Activated naive CD4-positive, alpha-beta T cell treated with anti-CD3 and anti-CD28 coated beads, Interleukin-2, amount 50 U/mL, for 72 hours (primary cell): ENCODE data around the gene HBEGF. TPM values are rescaled to one million over a fixed set of nuclear protein-coding genes. Genes with fewer than 3 reads are reported as not detected.

Experiments
- ATAC-seq, 2 donors: fragments of 150-1000 bp; cut with Tn5 transposase; 2 replicates each; pipeline ENCODE4 v1.10.0; 2021; ENCODE audit warnings: mild to moderate bottlenecking in 2 of 2, moderate library complexity in 2 of 2
- DNase-seq, 2 donors: peaks; one replicate each; pipeline ENCODE4 v3.0.0; 2021 to 2022; ENCODE audit warnings: low spot score in 2 of 2
- H3K27ac Mint-ChIP-seq, 2 donors: one replicate each; pipeline ENCODE4 v1.8.0; 2022; ENCODE audit warnings: mild to moderate bottlenecking in 2 of 2, mixed read lengths in 2 of 2
- H3K36me3 Mint-ChIP-seq, 2 donors: one replicate each; pipeline ENCODE4 v1.8.0; 2022; ENCODE audit warnings: mixed read lengths in 2 of 2
- H3K9me3 Mint-ChIP-seq, 2 donors: one replicate each; pipeline ENCODE4 v1.8.0; 2022; ENCODE audit warnings: mixed read lengths in 2 of 2
- total RNA-seq, 2 donors: library from RNA; stranded (reverse); gene quantifications; one replicate each; pipeline ENCODE4 v1.2.3, GENCODE V29; 2022

HBEGF gene, protein sequence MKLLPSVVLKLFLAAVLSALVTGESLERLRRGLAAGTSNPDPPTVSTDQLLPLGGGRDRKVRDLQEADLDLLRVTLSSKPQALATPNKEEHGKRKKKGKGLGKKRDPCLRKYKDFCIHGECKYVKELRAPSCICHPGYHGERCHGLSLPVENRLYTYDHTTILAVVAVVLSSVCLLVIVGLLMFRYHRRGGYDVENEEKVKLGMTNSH
- total RNA-seq = 10 to 100 TPM in 1 of 2 donors, 1 to 10 TPM in 1; 6.9 to 10.5 TPM

DNA sequence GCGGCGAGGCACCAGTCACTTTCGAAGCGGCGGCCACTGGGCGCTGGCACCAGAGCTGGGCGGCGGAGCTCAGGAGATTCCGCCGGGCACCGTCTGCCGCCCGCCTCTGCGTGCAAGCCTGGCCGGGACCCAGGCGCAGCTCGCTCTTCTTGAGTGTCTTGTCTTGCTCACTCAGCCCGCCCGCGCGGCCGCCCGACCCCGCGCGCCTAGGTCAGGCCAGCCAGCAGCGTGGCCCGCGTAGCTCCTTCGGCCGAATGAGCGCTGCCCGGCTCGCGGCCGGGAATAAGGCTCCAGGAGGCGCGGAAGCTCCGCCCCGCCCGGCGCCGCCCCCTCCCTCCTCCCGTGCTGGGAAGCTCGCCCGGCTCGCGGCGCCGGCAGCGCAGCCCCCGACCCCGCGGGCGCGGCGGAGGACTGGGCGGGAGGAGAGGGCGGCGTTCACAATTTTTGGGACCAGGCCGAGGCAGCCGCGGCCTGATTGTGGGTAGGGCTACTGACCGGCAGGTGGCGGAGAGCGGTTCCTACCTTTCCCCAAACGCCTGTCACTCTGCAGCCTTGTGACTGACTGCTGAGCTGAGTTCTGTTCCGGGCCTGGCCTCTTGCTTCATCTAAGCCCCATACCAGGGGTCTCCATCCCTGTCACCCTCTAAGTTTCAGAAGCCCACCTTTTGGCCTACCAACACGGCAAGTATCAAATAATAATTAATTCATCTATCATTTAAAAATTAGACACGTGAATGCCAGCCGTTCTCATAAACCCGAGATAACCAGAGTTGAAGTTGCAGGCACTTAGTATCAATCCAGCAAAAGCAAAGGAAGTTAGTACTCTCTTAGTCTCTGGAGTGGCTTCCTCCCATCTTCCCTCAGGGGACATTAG is at the start of gene HBEGF:
TSS of gene HBEGF (minus strand) at position 256 of the 874 bp plus-strand sequence. CDS start 275 bp downstream, outside the sequence.
- Mint-ChIP-seq H3K27ac (peak within 1 kb of the TSS in 1 of 2 donors; percentile 27), H3K9me3 (peaks cover 0 to 5% of the 10 kb centered on the region in 2 donors), H3K36me3 (peaks cover 12 to 30% of the 10 kb centered on the region in 2 donors)
- ATAC-seq (peak; percentile 67 to 71), DNase-seq (peak; percentile 51 to 71)

DNA sequence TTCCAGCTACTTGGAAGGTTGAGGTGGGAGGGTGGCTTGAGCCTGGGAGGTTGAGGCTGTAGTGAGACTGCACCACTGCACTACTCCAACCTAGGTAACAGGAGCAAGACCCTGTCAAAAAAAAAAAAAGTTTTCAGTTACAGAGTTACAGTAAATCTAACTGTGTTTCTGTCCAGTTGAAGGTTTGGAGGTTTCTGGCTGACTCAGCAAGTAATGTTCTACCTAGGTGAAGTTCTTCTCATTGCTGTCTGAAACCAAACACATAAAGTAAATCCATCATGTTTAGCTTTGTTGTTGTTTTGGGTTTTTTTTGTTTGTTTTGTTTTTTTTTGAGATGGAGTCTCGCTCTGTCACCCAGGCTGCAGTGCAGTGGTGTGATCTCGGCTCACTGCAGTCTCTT is 47.3 kb upstream of the HBEGF start:
- H3K27ac Mint-ChIP-seq = no peak overlapping the region
- no peaks in the 10 kb centered on the region for H3K36me3 Mint-ChIP-seq
- ATAC-seq (no peak), DNase-seq (no peak)
- H3K9me3 Mint-ChIP-seq = no peaks in the 10 kb centered on the region

DNA sequence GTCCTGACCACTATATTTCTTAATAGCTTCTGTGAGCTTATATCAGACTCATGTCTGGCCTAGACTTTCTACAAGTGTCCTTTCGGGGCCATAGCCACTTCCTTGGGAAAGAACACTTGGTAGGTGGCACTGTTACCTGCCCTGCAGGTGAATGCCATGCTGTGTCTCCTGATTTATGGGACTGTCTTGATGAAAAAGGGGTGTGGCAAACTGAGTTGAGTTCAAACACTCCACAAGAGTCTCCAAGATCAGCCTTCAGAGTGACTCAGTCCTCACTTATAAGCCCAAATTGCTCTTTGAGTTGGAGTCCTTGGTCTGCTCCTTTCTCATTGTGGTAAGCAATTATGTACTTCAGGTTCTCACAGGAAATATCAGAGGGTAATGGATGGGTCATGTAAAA is 45.3 kb upstream of the HBEGF start:
- no peak for ATAC-seq
- no peaks in the 10 kb centered on the region for H3K36me3 Mint-ChIP-seq
- no peak overlapping the region for H3K27ac Mint-ChIP-seq
- H3K9me3 Mint-ChIP-seq = no peaks in the 10 kb centered on the region
- DNase-seq = no peak

DNA sequence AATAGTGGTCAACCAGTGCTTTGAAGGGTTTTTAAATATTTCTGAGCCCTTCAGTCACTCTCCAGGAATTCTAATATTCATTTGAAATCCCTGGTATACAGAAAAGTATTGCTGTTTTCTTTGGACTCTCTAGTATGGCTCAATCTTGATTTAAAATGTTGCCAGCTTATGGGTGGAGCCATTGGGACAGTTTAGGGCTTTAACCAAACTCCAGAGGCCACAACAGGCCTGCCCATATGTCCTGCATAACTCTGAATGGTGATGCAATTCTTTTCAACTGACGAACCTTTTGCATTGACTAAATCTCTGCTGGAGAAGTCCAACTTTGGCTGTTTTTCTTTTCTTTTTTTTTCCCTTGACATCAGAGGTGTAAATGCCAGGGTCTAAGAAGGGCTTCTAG is 44.9 kb upstream of the HBEGF start:
- H3K36me3 Mint-ChIP-seq = no peaks in the 10 kb centered on the region
- no peak for ATAC-seq
- no peak overlapping the region for H3K27ac Mint-ChIP-seq
- H3K9me3 Mint-ChIP-seq = no peaks in the 10 kb centered on the region
- no peak for DNase-seq

DNA sequence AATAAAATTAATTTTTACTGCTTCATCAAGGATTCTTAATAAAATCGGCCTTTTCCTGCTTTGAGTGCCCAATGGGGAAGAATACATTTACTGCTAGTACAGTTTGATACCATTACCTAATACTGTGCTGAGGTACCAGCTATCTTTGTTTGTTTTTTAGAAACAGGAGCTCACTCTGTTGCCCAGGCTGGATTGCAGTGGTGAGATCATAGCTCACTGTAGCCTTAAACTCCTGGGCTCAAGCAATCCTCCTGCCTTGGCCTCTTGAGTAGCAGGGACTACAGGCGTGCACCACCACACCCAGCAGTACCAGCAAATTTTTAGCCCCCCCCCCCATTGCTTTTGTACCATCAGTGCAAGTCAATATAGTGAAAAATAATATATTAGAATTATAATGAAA is 41.6 kb upstream of the HBEGF start:
- Mint-ChIP-seq H3K36me3 (no peaks in the 10 kb centered on the region), H3K27ac (no peak overlapping the region), H3K9me3 (no peaks in the 10 kb centered on the region)
- no peak for DNase-seq
- ATAC-seq = no peak

DNA sequence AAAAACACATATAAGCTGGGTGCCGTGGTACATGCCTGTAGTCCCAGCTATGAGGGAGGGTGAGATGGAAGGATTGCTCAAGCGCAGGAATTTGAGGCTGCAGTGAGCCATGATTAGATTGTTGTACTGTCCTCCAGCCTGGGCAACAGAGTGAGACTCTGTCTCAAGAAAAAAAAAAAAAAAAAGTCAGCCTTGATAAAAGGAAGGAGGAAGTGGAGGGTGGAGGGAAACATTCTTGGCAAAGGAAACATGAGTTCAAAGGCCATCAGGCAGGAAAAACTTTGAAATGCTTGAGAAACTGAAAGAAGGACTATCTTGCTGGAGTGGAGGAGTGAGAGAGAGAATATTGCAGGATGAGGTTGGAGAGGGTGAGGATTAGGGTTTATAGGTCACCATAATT is 36.9 kb upstream of the HBEGF start:
- DNase-seq (no peak), ATAC-seq (no peak)
- Mint-ChIP-seq H3K36me3 (no peaks in the 10 kb centered on the region), H3K27ac (peak overlapping the region in 1 of 2 donors; percentile 4), H3K9me3 (no peaks in the 10 kb centered on the region)

DNA sequence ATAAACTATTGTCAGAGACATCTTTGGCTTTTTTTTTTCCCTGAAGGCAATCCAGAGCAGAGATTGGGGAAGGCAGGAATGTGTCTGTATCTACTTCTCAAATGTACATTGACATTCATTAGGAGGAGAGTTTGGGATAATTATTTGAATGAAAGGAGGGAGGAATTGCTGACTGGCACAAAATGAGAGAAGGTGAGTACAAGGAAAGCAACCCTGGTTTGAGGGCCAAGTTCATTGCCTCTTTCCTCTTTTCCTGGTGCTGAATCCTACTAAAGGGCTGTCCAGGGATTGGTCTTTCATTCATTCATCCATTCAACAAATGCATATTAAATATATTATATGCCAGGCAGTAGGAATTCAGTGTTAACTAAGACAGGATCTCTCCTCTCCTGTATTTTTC is 36.5 kb upstream of the HBEGF start:
- Mint-ChIP-seq H3K36me3 (no peaks in the 10 kb centered on the region), H3K9me3 (no peaks in the 10 kb centered on the region), H3K27ac (no peak overlapping the region)
- ATAC-seq (no peak), DNase-seq (no peak)

DNA sequence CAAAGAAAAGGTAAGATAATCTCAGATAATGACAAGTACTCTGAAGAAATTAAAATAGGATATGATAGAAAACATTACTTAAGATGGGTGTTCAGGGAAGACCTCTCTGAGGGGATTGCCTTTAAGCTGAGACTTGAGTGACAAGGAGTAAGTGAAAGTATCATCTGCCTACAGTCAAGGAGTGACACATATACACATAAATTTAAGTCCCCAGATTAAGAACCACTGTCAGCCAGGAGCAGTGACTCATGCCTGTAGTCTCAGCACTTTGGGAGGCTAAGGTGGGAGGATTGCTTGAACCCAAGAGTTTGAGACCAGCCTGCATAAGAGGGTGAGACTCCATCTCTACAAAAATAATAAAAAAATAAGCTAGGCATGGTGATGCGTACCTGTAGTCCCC is 35.6 kb upstream of the HBEGF start:
- Mint-ChIP-seq H3K36me3 (no peaks in the 10 kb centered on the region), H3K9me3 (no peaks in the 10 kb centered on the region), H3K27ac (peak overlapping the region in 1 of 2 donors; percentile 72)
- no peak for DNase-seq
- peak; percentile 95 to 99 for ATAC-seq

DNA sequence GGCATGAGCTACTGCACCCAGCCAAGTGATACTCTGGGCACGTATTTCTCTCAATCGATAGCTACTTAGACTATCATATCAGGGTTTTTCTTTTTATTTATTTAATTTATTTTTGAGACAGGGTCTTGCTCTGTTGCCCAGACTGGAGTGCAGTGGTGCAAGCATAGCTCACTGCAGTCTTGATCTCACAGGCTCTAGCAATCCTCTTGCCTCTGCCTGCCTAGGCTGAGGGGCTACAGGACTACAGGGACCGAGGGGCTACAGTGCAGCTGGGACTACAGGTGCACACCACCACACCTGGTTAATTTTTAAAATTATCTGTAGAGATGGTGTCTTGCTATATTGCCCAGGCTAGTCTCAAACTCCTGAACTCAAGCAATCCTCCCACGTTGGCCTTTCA is 34.9 kb upstream of the HBEGF start:
- no peak for DNase-seq
- no peaks in the 10 kb centered on the region for H3K9me3 Mint-ChIP-seq
- no peaks in the 10 kb centered on the region for H3K36me3 Mint-ChIP-seq
- ATAC-seq = no peak
- peak overlapping the region in 1 of 2 donors; percentile 72 for H3K27ac Mint-ChIP-seq

DNA sequence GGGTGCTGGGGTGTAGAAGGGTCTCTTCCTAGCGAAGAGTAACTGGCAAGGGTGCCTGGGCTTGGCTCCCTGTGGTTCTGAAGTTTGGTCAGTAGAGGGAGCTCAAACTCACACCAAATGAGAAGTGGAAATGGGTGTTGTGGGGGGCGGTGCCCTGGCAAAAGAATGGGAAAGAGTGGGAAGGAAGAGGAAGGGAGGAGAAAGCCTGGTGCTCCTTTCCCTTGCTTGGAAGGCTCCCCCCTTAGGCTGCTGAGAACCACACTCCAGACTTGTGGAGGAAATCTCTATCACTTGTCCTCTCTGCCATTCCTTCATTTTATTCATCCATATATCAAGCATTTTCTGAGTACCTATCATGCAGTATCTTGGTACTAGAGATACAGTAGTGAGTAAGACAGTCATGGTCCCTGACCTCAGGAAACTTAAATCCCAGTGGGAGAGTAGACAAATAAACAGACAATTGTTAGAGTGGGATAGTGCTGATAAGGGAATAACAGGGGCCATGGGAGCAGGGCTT is 26.6 kb upstream of the HBEGF start:
- no peaks in the 10 kb centered on the region for H3K36me3 Mint-ChIP-seq
- peak in 1 of 2 donors; percentile 54 for DNase-seq
- peak overlapping the region in 1 of 2 donors; percentile 51 for H3K27ac Mint-ChIP-seq
- ATAC-seq = peak; percentile 56 to 79
- no peaks in the 10 kb centered on the region for H3K9me3 Mint-ChIP-seq

DNA sequence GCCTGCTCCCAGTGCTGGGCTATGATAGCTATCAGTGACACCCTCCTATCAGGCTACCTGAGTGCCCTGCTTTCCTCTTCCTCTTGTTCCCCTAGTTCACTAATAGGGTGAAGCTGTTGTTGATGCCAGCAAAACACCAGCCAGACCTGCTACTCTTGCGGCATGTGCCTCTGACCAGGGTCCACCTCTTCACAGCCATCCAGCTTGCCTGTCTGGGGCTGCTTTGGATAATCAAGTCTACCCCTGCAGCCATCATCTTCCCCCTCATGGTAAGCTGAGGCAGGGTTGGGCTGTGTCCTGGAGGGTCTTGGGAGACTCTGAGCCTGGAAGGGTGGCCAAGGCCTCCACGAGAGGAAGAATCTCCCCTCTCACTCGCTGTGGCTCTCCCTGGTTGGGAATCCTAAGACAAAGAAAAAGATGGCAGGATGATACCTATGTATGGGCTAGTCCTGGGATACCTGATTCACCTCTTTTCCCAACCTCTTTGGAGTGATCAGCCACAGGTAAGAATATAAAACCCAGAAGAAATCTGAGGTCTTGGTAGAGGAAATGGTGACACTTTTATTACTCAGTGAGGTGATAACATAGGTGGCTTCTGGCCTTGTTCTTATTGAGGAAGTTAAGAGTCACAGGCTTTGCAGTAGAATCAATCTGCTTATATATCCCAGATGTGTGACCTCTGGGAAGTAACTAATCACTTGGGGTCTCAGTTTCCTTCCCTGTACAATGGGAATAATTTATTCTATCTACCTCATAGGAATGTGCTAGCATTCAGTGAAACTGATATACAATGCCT is 25.2 kb upstream of the HBEGF start:
- H3K36me3 Mint-ChIP-seq = no peaks in the 10 kb centered on the region
- DNase-seq = no peak
- H3K27ac Mint-ChIP-seq = peak overlapping the region in 1 of 2 donors; percentile 50
- no peaks in the 10 kb centered on the region for H3K9me3 Mint-ChIP-seq
- no peak for ATAC-seq

DNA sequence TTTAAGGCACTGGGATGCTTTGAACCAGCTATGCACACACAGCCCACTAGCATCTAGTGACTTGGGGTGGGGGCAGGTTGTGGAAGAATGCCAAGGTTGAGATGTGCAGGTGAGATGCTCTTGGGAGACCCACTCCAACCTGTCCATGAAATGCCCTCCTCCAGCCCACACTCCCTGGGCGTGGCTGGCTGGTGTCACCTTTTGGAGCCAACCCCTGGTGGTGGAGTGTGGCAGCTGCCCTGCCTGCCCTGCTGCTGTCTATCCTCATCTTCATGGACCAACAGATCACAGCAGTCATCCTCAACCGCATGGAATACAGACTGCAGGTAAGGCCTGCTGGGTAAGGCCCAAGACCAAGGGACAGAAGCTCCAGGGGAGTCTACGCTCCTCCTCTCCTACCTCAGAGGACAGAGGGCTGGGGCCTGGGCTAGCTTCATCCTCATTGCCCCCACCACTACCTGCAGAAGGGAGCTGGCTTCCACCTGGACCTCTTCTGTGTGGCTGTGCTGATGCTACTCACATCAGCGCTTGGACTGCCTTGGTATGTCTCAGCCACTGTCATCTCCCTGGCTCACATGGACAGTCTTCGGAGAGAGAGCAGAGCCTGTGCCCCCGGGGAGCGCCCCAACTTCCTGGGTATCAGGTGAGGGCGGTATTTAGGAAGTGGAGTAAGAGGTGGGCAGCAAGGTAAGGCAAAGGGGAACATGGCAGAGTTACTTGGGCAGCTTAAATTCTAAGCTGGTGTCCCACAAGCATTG is 21.0 kb upstream of the HBEGF start:
- DNase-seq = no peak
- Mint-ChIP-seq H3K36me3 (no peaks in the 10 kb centered on the region), H3K9me3 (no peaks in the 10 kb centered on the region), H3K27ac (no peak overlapping the region)
- no peak for ATAC-seq

DNA sequence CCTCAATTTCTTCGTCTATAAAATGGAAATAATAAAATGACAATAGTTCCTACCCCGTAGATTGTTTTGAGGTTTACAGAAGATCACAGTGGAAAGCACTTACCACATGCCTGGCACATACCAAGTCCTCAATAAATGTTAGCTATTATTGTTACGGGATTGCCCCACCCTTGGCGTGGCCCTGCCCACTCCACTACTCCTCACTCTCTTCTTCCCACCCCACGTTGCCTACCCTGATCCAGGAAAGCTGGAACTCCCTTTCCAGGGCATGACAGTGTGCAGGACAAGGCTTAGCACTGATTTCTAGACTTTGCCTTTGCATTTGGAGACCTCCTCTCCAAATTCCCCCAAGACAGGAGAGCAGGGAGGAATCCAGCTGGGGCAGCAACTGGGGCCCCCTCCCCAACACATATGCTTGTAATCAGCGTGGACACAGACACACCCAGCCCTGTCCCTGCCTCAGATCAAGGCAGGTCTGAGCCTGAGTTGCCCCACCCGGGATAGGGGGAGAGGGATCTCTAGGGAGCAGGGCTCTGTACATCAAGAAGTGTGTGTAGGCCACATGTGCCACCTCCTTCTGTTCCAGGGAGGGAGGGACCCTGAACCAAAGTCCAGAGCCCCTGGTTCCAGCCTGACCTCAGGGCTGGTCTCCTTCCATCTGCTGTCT is 20.3 kb upstream of the HBEGF start:
- DNase-seq (no peak), ATAC-seq (no peak)
- no peaks in the 10 kb centered on the region for H3K9me3 Mint-ChIP-seq
- no peak overlapping the region for H3K27ac Mint-ChIP-seq
- no peaks in the 10 kb centered on the region for H3K36me3 Mint-ChIP-seq

DNA sequence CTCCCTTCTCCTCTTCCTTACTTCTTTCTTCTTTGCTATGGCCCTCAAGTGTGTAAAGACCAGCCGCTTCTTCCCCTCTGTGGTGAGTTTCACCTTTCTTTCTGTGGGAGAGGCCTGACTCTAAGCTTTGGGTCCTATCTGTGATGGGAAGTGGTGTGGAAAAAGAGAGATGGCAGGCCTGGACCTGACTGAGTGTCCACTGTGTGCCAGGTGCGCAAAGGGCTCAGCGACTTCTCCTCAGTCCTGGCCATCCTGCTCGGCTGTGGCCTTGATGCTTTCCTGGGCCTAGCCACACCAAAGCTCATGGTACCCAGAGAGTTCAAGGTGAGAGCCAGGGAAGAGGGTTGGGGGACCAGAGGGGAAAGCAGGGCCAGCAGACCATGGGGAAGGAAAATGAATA is 19.5 kb upstream of the HBEGF start:
- ATAC-seq = no peak
- Mint-ChIP-seq H3K36me3 (no peaks in the 10 kb centered on the region), H3K27ac (no peak overlapping the region), H3K9me3 (no peaks in the 10 kb centered on the region)
- no peak for DNase-seq

DNA sequence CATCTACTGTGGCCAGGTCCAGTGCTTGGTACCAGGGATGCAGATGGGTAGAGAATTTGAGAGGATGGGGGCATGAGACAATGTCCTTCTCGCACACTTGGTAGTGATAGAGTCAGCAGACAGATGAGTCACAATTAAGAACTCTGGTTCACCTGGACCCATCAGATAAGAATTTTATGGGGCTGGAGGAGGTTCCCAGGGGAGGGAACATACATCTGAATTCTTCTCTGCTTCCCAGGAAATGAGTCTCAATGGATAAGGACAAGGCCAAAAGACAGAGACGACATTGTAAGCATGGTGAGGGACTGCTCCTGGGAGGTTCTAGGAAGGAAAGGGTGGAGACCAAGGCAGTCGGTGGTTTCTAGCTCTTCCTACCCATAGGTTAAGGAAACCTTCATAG is 18.9 kb upstream of the HBEGF start:
- H3K27ac Mint-ChIP-seq = no peak overlapping the region
- ATAC-seq = no peak
- H3K9me3 Mint-ChIP-seq = no peaks in the 10 kb centered on the region
- H3K36me3 Mint-ChIP-seq = no peaks in the 10 kb centered on the region
- no peak for DNase-seq

DNA sequence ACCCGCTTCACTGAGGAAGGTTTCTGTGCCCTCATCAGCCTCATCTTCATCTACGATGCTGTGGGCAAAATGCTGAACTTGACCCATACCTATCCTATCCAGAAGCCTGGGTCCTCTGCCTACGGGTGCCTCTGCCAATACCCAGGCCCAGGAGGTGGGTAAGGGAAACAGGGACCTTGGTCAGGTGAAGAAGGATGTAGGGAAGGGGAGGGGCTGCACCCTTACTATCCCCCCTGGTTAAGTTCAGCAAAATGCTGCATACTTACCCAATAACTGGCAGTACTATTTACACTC is 18.0 kb upstream of the HBEGF start:
- no peak for ATAC-seq
- DNase-seq = no peak
- Mint-ChIP-seq H3K36me3 (no peaks in the 10 kb centered on the region), H3K27ac (no peak overlapping the region), H3K9me3 (no peaks in the 10 kb centered on the region)
